ENCODE measurements around the gene PAX4.
"Not testable (repeated sequence)": the region's sequence is repeated elsewhere in the genome, so short reads cannot be mapped to it uniquely, and the experiment has no call there.

PAX4 gene

DNA sequence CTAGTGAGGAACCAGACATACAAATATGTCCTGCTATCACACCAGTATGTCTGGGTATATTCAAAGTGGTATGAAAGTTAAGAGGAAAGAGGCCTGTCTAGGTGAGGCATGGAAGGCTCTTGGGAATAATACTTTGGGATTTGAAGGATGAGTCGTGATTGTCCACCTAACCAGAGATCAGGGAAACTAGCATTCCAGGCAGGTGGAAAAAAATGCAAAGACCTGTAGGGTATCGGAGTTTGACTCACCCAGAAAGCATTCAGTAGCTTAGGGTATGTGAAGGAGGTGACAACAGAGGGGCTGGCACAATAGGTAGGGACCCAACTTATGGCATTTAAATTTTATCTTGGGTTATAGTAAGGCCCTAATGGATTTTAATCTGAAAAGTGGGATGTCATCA lies 31.6 kb downstream of the PAX4 start:
- no peak for DNase-seq (ENCODE audit: low spot score)

DNA sequence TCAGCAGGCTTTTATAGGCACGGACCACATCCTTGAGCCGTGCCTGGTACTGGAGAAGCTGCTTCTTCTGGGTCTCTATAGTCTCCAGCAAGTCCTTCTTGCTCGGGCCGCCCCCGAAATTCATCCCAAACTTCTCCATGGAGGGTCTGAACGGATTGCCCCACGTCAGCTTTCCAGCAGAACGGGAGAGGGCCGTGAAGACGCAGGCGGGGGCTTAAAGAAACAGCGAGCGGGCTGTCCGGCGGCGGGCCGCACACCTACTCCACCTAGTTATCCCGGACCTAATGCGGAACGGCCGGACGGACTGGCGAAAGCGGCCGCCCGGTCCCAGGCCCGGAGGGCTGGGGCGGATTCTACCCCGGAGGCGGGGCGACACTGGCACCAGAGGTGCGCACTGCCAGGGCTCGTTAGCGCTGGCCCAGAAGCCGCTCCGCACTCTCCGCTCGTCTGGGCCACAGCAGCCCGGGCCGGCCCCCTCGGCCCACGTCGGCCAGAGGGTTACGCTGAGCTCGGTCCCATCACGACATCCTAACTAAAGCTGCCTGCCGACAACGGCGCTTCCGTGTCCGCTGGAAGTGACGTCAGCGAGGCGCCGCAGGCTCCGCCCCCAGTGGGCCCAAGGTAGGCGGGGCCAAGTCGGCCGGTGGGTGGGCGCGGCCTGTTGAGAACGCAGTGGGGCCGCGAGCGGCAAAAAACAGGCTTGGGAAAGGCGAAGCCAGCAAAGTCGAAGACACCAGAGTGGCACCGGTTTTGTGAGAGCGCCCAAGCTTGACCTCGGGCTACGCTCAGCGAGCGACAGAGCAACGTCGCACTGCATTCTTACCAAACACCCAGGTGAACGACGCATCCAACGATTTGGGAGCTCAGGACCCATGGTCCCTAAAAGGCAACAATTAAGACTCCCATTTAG lies 32.6 kb downstream of the PAX4 start, which contains the start of gene GCC1:
TSS of gene GCC1 (minus strand) at position 553 of the 910 bp plus-strand sequence. CDS start at position 139, 414 bp downstream.
- peak; percentile 88 for DNase-seq (ENCODE audit: low spot score)

GRCh38 chr7:127584648-127585043 lies 33.3 kb downstream of the PAX4 start:
- DNase-seq (ENCODE audit: low spot score) = no peak

GRCh38 chr7:127582361-127582760 lies 35.6 kb downstream of the PAX4 start:
- no peak for DNase-seq (ENCODE audit: low spot score)

- DNase-seq (ENCODE audit: low spot score) = no peak
Measured at GRCh38 chr7:127581716-127582115, 36.2 kb downstream of the PAX4 start.

DNA sequence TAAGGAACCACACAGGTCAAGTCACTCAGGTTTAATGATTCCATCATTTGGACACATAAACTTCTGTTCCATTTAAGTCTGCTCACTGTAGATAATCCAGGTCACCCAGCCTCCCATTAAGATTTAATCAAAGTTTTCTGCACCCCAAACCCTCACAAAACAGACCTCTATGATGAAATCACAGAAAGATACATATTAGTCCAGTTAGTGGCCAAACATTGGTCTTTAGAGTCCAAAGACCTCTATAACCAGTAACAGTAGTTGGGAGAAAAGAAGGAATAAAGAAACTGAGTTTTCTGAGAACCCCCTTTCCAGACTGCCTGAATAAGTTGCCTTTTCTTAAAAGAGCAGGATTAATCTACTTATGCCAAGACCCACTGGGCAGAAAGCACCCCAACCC lies 37.3 kb downstream of the PAX4 start:
- DNase-seq (ENCODE audit: low spot score) = no peak

- DNase-seq (ENCODE audit: low spot score) = no peak
Measured at GRCh38 chr7:127578711-127579275, 39.1 kb downstream of the PAX4 start.

DNA sequence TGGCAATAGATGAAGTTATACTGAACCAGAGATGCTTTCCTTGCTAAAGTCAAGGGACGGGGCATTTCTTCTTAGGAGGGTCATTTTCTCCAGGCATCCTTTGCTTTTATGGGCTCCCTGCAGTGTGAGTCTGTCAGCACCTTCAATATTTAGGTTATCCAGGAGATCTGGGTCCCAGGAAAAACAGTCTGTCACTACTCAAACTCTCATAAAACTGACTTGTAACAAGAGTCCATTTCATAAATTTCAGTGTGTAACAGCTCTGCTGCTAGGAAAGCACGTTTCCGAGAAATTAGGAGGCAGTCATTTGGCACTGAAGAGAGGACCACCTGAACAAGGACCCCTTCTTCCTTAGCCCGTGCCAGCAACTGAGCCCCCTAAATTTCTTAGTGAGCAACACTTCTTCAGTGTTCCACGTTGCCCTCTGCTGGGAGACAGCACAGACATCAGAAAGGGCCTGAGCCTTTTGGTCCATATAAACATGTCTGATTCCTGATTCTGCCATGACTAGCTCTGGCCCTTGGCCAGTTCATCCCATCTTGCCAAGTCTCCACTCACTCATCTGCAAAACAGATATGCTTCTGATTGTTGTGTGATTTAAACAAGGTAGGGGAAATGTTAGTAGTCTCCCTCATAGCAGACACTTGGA lies 39.8 kb downstream of the PAX4 start:
- DNase-seq (ENCODE audit: low spot score) = no peak

DNA sequence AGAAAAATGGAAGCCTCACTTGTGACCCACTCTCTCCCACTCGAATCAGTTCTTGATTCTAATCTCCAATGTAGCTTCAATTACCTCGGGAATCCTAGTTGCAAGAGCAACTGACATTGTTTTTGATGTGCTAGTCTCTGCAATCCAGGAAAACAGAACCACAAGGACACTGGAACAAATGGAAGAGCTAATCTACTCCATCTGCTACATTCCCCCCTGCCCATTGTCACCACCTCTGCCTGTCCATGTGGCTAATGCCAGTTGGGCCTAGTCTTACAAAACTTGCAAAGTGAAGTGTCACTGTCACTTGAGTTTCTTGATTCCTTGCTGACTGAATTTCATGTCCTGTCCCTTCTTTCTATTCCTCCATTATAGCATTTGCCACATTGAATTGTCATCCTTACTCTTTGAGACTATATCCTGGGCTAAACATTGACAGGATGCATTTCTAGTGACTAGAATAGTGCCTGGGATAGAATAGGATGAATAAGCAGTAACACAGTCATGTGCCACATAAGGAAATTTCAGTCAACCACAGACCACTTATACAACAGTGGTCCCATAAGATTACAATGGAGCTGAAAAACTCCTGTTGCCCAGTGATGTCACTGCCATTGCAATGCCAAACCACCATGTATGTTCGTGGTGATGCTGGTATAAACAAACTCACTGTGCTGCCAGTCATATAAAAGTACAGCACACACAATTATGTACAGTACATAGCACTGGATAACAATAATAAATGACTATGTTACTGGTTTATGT lies 46.0 kb downstream of the PAX4 start:
- no peak for DNase-seq (ENCODE audit: low spot score)

DNA sequence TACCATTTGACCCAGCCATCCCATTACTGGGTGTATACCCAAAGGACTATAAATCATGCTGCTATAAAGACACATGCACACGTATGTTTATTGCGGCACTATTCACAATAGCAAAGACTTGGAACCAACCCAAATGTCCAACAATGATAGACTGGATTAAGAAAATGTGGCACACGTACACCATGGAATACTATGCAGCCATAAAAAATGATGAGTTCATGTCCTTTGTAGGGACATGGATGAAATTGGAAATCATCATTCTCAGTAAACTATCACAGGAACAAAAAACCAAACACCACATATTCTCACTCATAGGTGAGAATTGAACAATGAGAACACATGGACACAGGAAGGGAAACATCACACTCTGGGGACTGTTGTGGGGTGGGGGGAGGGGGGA lies 49.9 kb downstream of the PAX4 start:
- DNase-seq (ENCODE audit: low spot score) = not testable (repeated sequence)

DNA sequence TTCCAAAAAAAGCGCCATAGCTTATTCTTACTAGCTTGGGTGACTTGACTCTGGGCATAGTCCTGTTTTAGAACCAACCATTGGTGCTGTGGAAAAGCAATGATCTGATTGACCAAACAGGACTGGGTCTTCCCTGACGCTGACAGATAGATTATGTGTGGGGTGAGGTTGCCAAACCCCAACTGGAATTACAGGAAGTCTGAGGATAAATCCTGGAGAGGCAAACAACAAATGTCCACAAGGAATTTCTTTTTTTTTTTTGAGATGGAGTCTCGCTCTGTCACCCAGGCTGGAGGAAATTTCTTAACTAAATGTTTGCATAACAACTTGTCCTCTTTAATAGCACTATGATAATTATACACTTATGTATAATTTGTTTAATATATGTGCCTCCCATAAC lies 51.7 kb downstream of the PAX4 start:
- DNase-seq (ENCODE audit: low spot score) = no peak

All from SK-N-DZ (cell line).